ENCODE measurements around the gene ZBTB7C. TPM values are rescaled to one million over a fixed set of nuclear protein-coding genes. Genes with fewer than 3 reads are reported as not detected.

ZBTB7C gene
- total RNA-seq, 1 experiment from 2014 or later: 0.33 TPM

DNA sequence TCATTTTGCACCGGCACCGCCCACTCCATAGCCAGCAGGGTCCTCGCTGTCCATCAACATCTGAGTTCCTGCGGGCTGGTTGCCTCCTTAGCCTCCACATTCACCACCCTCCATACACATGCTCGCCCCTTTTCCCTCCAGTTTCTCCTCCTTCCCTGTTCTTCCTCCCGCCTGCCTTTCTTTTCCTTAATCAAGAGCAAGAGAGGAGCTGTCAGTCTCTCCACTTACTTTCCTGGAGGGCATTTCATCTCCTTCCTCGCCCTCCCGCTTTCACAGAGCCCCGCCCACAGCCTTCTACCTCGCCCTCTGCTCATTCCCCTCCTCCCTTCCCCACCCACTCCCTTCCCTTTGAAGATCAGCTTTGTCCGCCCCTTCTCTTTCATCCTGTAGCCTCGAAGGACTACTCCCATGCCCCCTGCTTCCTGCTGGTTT is 13.8 kb upstream of the ZBTB7C start:
- H2BK120ac ChIP-seq (ENCODE audit: low read depth, low read length, poor library complexity, severe bottlenecking): no peak overlapping the region
- H3K27ac ChIP-seq (ENCODE audit: insufficient read length, low read depth, low read length): no peak overlapping the region
- H2BK5ac ChIP-seq (ENCODE audit: insufficient read length, low read length): no peak overlapping the region
- no peak overlapping the region for H3T11ph ChIP-seq (ENCODE audit: low read length)
- no peak overlapping the region for H3K14ac ChIP-seq (ENCODE audit: insufficient read depth, low read length)
- no peaks in the 10 kb centered on the region for H3K9me3 ChIP-seq (ENCODE audit: control insufficient read depth, low read depth, low read length)
- peak overlapping the region; percentile 78 for H3K4me2 ChIP-seq (ENCODE audit: insufficient read depth, insufficient read length, low read length)
- H2AK5ac ChIP-seq (ENCODE audit: insufficient read length, low read length): no peak overlapping the region
- H3K4ac ChIP-seq (ENCODE audit: low read depth, low read length): no peak overlapping the region
- H3K18ac ChIP-seq (ENCODE audit: insufficient read length, low read depth, low read length): no peak overlapping the region
- H3K23me2 ChIP-seq (ENCODE audit: insufficient read length, low read depth, low read length, poor library complexity, severe bottlenecking): peaks cover 5% of the 10 kb centered on the region
- H3K56ac ChIP-seq (ENCODE audit: insufficient read length, low read depth, low read length): no peak overlapping the region
- H2BK15ac ChIP-seq (ENCODE audit: low read depth, low read length): no peak overlapping the region
- H4K91ac ChIP-seq (ENCODE audit: insufficient read length, low read depth, low read length): no peak overlapping the region
- no peak overlapping the region for H3K23ac ChIP-seq (ENCODE audit: insufficient read length, low read depth, low read length)
- peak overlapping the region; percentile 53 to 79 for H3K4me3 Mint-ChIP-seq
- H3K4me1 Mint-ChIP-seq: peaks cover 15% of the 10 kb centered on the region in 2 experiments
- no peaks in the 10 kb centered on the region for H3K79me2 ChIP-seq (ENCODE audit: insufficient read depth, low read length)
- H4K5ac ChIP-seq (ENCODE audit: insufficient read length, low read depth, low read length): no peak overlapping the region
- H3K27me3 ChIP-seq (ENCODE audit: insufficient read depth, low read length): no peaks in the 10 kb centered on the region; the same call in 1 of the 2 replicates
- no peaks in the 10 kb centered on the region for H4K20me1 ChIP-seq (ENCODE audit: control insufficient read depth, insufficient read depth, insufficient read length)
- TF ChIP-seq, protein P1, sequence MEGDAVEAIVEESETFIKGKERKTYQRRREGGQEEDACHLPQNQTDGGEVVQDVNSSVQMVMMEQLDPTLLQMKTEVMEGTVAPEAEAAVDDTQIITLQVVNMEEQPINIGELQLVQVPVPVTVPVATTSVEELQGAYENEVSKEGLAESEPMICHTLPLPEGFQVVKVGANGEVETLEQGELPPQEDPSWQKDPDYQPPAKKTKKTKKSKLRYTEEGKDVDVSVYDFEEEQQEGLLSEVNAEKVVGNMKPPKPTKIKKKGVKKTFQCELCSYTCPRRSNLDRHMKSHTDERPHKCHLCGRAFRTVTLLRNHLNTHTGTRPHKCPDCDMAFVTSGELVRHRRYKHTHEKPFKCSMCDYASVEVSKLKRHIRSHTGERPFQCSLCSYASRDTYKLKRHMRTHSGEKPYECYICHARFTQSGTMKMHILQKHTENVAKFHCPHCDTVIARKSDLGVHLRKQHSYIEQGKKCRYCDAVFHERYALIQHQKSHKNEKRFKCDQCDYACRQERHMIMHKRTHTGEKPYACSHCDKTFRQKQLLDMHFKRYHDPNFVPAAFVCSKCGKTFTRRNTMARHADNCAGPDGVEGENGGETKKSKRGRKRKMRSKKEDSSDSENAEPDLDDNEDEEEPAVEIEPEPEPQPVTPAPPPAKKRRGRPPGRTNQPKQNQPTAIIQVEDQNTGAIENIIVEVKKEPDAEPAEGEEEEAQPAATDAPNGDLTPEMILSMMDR (conservative IDR thresholded peaks at IDR 0.05): no peak
- H3K9ac ChIP-seq (ENCODE audit: extremely low read depth, insufficient read length, low read length): no peak overlapping the region
- no CpG with 5 or more reads among the region's 12 CpGs for WGBS (ENCODE audit: extremely low coverage, insufficient read length, low lambda C conversion rate)
- H3K79me1 ChIP-seq (ENCODE audit: insufficient read depth, low read depth, low read length, poor library complexity, severe bottlenecking): no peaks in the 10 kb centered on the region
- H3K36me3 Mint-ChIP-seq (ENCODE audit: insufficient read depth in 1 of 3, low read depth in 3 of 3): no peaks in the 10 kb centered on the region
- H3K27ac Mint-ChIP-seq: no peak overlapping the region
- H2BK20ac ChIP-seq (ENCODE audit: low read depth, low read length, poor library complexity, severe bottlenecking): no peak overlapping the region
- peaks cover 67% of the 10 kb centered on the region for H3K27me3 Mint-ChIP-seq (ENCODE audit: low read depth)
- no peak overlapping the region for H2BK12ac ChIP-seq (ENCODE audit: insufficient read length, low read depth, low read length)
- no peaks in the 10 kb centered on the region for H3K9me3 Mint-ChIP-seq
- peaks cover 2% of the 10 kb centered on the region; the same call in 1 of the 2 replicates for H3K4me1 ChIP-seq (ENCODE audit: insufficient read depth, low read length)
- H4K8ac ChIP-seq (replicated peaks; ENCODE audit: insufficient read length, low read depth, low read length): no peak overlapping the region
- DNase-seq: peak; percentile 77
- peak overlapping the region; percentile 97 for H2AFZ ChIP-seq (ENCODE audit: low read length)

All from H9 (cell line).